ENCODE measurements around the gene GNAT1.

DNA sequence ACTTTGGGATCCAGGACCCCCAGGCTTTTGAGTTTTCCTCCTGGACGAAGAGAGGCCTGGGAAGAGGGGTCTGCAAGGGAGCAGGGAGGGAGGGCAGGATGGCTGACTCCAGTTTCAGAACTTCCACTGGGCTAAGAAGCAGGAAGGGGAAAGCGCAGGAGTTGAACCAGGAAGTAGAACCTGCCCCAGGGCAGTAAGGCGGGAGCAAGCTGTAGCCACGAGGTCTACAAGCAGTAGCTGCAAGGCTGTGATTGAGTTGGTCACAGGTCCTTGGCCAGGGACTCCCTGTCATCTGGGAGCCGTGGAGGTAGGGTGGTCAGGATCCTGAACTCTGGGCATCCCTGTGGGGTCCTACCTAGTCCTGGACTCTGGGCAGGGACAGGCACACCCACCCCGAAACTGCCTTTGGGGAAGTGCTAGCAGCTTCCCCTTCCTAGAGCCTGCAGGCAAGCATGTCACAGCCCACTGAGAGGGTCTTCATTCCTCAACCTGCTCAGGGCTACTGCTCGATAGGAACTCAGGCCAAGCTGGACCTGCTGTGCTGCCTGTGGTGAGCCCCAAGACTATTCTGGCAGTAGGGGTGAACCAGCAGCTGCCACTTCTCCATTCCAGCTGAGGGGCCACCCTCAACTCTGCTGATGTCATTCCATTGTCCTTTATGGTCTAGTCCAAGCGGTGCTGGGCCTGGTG lies 38.8 kb downstream of the GNAT1 start:
- TF ChIP-seq, protein P1, sequence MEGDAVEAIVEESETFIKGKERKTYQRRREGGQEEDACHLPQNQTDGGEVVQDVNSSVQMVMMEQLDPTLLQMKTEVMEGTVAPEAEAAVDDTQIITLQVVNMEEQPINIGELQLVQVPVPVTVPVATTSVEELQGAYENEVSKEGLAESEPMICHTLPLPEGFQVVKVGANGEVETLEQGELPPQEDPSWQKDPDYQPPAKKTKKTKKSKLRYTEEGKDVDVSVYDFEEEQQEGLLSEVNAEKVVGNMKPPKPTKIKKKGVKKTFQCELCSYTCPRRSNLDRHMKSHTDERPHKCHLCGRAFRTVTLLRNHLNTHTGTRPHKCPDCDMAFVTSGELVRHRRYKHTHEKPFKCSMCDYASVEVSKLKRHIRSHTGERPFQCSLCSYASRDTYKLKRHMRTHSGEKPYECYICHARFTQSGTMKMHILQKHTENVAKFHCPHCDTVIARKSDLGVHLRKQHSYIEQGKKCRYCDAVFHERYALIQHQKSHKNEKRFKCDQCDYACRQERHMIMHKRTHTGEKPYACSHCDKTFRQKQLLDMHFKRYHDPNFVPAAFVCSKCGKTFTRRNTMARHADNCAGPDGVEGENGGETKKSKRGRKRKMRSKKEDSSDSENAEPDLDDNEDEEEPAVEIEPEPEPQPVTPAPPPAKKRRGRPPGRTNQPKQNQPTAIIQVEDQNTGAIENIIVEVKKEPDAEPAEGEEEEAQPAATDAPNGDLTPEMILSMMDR (IDR thresholded peaks at IDR 0.05): no peak
- TF ChIP-seq ZFX (IDR thresholded peaks at IDR 0.05; ENCODE audit: borderline replicate concordance): no peak

Data from 22Rv1 (cell line).